Trophoblast cell (in vitro differentiated cells and primary cell): Measurements from ENCODE around the gene ARNT2.

Source experiments
- DNase-seq, 2 donors: peaks; one replicate each; pipeline ENCODE4 v3.0.0-alpha.2; 2016
- H2AFZ ChIP-seq: 2 replicates; pipeline ENCODE4 v1.6.1; 2013; ENCODE audit warnings: low read length, moderate library complexity, mild to moderate bottlenecking; ENCODE audit not compliant: insufficient read depth, poor library complexity
- H2AK5ac ChIP-seq: 2 replicates; pipeline ENCODE4 v1.6.1; 2013; ENCODE audit warnings: mild to moderate bottlenecking, low read length
- H2BK120ac ChIP-seq: 2 replicates; pipeline ENCODE4 v1.6.1; 2013; ENCODE audit warnings: low read length, mild to moderate bottlenecking, moderate library complexity; ENCODE audit not compliant: insufficient read depth, poor library complexity
- H2BK12ac ChIP-seq: 2 replicates; pipeline ENCODE4 v1.6.1; 2013; ENCODE audit warnings: mild to moderate bottlenecking, low read length, moderate library complexity
- H2BK5ac ChIP-seq: 2 replicates; pipeline ENCODE4 v1.6.1; 2013; ENCODE audit warnings: low read length, low read depth, moderate library complexity, mild to moderate bottlenecking; ENCODE audit not compliant: poor library complexity
- H3K14ac ChIP-seq: 2 replicates; pipeline ENCODE4 v1.6.1; 2013; ENCODE audit warnings: mild to moderate bottlenecking, low read length
- H3K18ac ChIP-seq: 2 replicates; pipeline ENCODE4 v1.6.1; 2013; ENCODE audit warnings: mild to moderate bottlenecking, low read length
- H3K23ac ChIP-seq: 2 replicates; pipeline ENCODE4 v1.6.1; 2013; ENCODE audit warnings: low read length
- H3K27ac ChIP-seq: 2 replicates; pipeline ENCODE4 v1.5.1; 2013; ENCODE audit warnings: low read depth, mild to moderate bottlenecking, inconsistent platforms, low read length, moderate library complexity
- H3K27me3 ChIP-seq: 2 replicates; pipeline ENCODE4 v1.6.1; 2013; ENCODE audit warnings: inconsistent platforms, mild to moderate bottlenecking, low read length, moderate library complexity; ENCODE audit not compliant: insufficient read depth
- H3K36me3 ChIP-seq, 2 experiments: 1 replicate in 1 of 2; 2 replicates in 1 of 2; pipeline ENCODE4 v1.6.1; 2013; ENCODE audit warnings: low read length in 2 of 2, mild to moderate bottlenecking in 2 of 2, moderate library complexity in 1 of 2; ENCODE audit not compliant: insufficient read depth in 2 of 2, control insufficient read depth in 1 of 2
- H3K4ac ChIP-seq: 2 replicates; pipeline ENCODE4 v1.6.1; 2013; ENCODE audit warnings: low read depth, mild to moderate bottlenecking, low read length, moderate library complexity
- H3K4me1 ChIP-seq, 2 experiments: 1 replicate in 1 of 2; 2 replicates in 1 of 2; pipeline ENCODE4 v1.6.1; 2013; ENCODE audit warnings: low read length in 2 of 2, mild to moderate bottlenecking in 2 of 2, moderate library complexity in 1 of 2; ENCODE audit not compliant: insufficient read depth in 2 of 2, control insufficient read depth in 1 of 2
- H3K4me2 ChIP-seq: 2 replicates; pipeline ENCODE4 v1.6.1; 2013; ENCODE audit warnings: inconsistent platforms, mild to moderate bottlenecking, low read length, moderate library complexity
- H3K4me3 ChIP-seq: 2 replicates; pipeline ENCODE4 v1.5.1; 2013; ENCODE audit warnings: mild to moderate bottlenecking, low read depth, low read length, inconsistent platforms
- H3K79me1 ChIP-seq: one replicate; pipeline ENCODE4 v1.6.1; 2013; ENCODE audit warnings: low read length
- H3K79me2 ChIP-seq: 2 replicates; pipeline ENCODE4 v1.6.1; 2013; ENCODE audit warnings: low read length, mild to moderate bottlenecking; ENCODE audit not compliant: control insufficient read depth, insufficient read depth, poor library complexity
- H3K9ac ChIP-seq: 2 replicates; pipeline ENCODE4 v1.6.1; 2013; ENCODE audit warnings: mild to moderate bottlenecking, low read length
- H3K9me3 ChIP-seq: 2 replicates; pipeline ENCODE4 v1.6.1; 2013; ENCODE audit warnings: low read depth, mild to moderate bottlenecking, control low read depth, inconsistent platforms, low read length; ENCODE audit not compliant: insufficient read depth
- H4K12ac ChIP-seq: 2 replicates; pipeline ENCODE4 v1.6.1; 2013; ENCODE audit warnings: low read depth, mild to moderate bottlenecking, low read length, moderate library complexity
- H4K8ac ChIP-seq: 2 replicates; pipeline ENCODE4 v1.6.1; 2013; ENCODE audit warnings: low read depth, mild to moderate bottlenecking, low read length, moderate library complexity
- H4K91ac ChIP-seq: one replicate; pipeline ENCODE4 v1.6.1; 2013; ENCODE audit warnings: low read depth, mild to moderate bottlenecking, low read length, moderate library complexity
- WGBS: extraction: QIAGEN DNeasy Blood & Tissue Kit; methylation state at CpG from one replicate; pipeline ENCODE4 v1.1.7; 2013; ENCODE audit warnings: missing lambda C conversion rate; ENCODE audit not compliant: insufficient read length, insufficient coverage; ENCODE audit errors: extremely low coverage; 5-methylcytosine and 5-hydroxymethylcytosine counted together

ARNT2 gene

DNA sequence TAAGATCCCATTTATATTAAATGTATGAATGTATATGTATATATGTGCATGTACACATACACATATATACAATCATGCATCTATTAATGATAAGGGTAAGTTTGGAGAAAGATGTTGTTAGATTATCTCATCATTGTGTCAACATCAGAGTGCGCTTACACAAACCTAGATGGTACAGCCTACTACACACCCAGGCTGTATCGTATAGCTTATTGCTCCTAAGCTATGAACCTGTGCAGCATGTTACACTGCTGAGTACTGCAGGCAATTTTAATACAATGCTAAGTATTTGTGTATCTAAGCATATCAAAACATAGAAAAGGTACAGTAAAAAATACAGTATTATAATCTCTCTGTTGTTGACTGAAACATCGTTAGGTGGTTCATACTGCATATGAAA, 233.6 kb downstream of the ARNT2 start:
- no peak overlapping the region for H2BK5ac ChIP-seq
- no peak overlapping the region for H3K23ac ChIP-seq
- no peaks in the 10 kb centered on the region for H3K79me1 ChIP-seq
- H2AFZ ChIP-seq, result no peak overlapping the region
- WGBS, result no CpG with 5 or more reads among the region's 3 CpGs
- H3K4me2 ChIP-seq, result no peak overlapping the region
- no peak overlapping the region for H3K4ac ChIP-seq
- no peak overlapping the region for H2BK120ac ChIP-seq
- no peaks in the 10 kb centered on the region for H3K27me3 ChIP-seq
- no peak overlapping the region for H4K12ac ChIP-seq
- no peaks in the 10 kb centered on the region for H3K79me2 ChIP-seq
- H4K91ac ChIP-seq, result no peak overlapping the region
- no peaks in the 10 kb centered on the region for H3K36me3 ChIP-seq
- no peak overlapping the region for H2BK12ac ChIP-seq
- H3K27ac ChIP-seq, result no peak overlapping the region
- no peaks in the 10 kb centered on the region for H3K4me1 ChIP-seq
- peaks cover 7% of the 10 kb centered on the region for H3K9me3 ChIP-seq
- no peak overlapping the region for H3K14ac ChIP-seq
- no peak overlapping the region for H2AK5ac ChIP-seq
- H4K8ac ChIP-seq, result no peak overlapping the region
- no peak overlapping the region for H3K9ac ChIP-seq
- no peak overlapping the region for H3K4me3 ChIP-seq
- no peak for DNase-seq
- H3K18ac ChIP-seq, result no peak overlapping the region

DNA sequence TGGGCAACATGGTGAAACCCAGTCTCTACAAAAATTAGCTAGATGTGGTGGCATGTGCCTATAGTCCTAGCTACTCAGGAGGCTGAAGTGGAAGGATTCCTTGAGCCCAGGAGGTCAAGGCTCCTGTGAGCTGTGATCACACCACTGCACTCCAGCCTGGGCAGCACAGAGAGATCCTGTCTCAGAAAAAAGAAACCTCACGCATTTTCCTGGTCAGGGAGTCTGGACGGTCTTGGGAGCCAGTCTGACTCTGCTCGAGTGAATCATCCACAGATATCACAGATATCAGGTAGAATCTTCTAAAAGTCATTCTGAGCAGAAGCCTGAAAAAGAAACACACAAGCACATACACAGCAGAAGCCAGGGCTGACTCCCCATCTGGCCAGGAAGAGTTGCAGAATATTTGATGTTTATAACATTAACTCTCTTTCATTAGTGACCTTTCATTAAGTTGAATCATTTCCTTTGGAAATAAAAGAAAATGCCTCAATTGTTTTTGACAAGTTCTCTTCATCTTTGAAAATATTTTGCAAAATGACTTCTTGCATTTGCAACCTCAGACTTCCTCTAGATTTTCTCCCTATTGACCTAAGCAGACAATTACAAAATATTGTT, 234.5 kb downstream of the ARNT2 start:
- Histone ChIP-seq H3K4me1 (no peaks in the 10 kb centered on the region), H4K8ac (no peak overlapping the region), H2BK120ac (no peak overlapping the region), H3K14ac (no peak overlapping the region), H2AK5ac (no peak overlapping the region), H3K18ac (no peak overlapping the region), H4K12ac (no peak overlapping the region), H2AFZ (no peak overlapping the region), H3K4me3 (no peak overlapping the region), H3K4me2 (no peak overlapping the region), H3K27ac (no peak overlapping the region), H3K79me1 (no peaks in the 10 kb centered on the region), H4K91ac (no peak overlapping the region), H3K4ac (no peak overlapping the region), H3K79me2 (no peaks in the 10 kb centered on the region), H3K9ac (no peak overlapping the region), H2BK12ac (no peak overlapping the region), H3K9me3 (peaks cover 8% of the 10 kb centered on the region), H2BK5ac (no peak overlapping the region), H3K36me3 (no peaks in the 10 kb centered on the region), H3K27me3 (no peaks in the 10 kb centered on the region), H3K23ac (no peak overlapping the region)
- WGBS, result no CpG with 5 or more reads among the region's 3 CpGs
- DNase-seq, result no peak

DNA sequence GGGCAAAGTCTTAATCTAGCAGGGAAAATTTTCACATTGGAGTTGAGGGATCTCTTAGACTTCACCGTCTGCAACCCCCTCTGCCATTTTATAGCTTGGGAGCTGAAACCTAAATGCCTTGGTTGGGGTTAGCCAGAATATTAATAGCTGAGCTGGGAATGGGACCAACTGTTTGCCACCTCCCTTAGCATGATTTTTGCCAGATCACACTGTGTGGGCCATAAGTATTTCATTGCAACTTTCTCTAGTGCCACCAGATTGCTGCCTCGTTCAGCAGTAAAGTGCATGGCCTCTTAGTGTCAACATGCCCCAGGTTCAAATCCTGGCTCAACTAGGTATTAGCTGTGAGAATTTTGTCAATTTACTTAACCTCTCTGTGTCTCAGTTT, 235.0 kb downstream of the ARNT2 start:
- Histone ChIP-seq H3K27me3 (no peaks in the 10 kb centered on the region), H3K27ac (no peak overlapping the region), H3K79me2 (no peaks in the 10 kb centered on the region), H3K18ac (no peak overlapping the region), H3K23ac (no peak overlapping the region), H3K9me3 (peaks cover 8% of the 10 kb centered on the region), H3K79me1 (no peaks in the 10 kb centered on the region), H3K14ac (no peak overlapping the region), H3K9ac (no peak overlapping the region), H2BK5ac (no peak overlapping the region), H2BK120ac (no peak overlapping the region), H4K12ac (no peak overlapping the region), H4K91ac (no peak overlapping the region), H4K8ac (no peak overlapping the region), H2BK12ac (no peak overlapping the region), H2AFZ (no peak overlapping the region), H3K4ac (no peak overlapping the region), H3K4me2 (no peak overlapping the region), H2AK5ac (no peak overlapping the region), H3K36me3 (no peaks in the 10 kb centered on the region), H3K4me1 (no peaks in the 10 kb centered on the region), H3K4me3 (no peak overlapping the region)
- WGBS, result no CpG with 5 or more reads among the region's 2 CpGs
- no peak for DNase-seq

DNA sequence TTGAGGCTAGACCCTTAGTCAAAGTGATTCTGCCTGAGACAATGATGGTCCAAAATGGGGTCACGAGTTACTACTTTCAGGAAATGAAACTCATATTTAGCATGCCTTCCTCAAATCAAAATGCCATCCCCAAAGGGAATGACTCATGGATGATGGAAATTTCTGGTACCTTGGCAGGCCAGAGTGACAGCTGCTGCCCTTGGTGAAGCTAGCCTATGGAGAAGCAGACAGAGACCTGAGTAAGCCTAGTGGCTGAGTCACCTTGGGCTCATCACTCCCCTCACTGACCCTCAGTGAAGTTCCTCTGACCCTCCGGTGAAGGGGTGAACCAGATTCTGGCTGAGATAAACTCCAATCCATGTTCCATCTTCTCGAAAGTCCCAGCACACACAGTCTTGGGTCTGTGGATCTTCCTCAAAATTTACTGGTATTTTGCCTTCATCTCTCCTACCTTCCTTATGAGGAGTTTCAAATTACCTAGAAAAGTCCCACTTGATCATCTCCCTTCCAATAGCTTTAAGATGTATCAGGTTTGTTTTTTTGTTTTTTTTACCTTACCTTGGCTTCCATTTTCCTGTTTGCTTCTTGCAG, 236.4 kb downstream of the ARNT2 start:
- Histone ChIP-seq H4K8ac (no peak overlapping the region), H3K4me1 (no peaks in the 10 kb centered on the region), H2BK12ac (no peak overlapping the region), H3K27ac (no peak overlapping the region), H3K79me1 (no peaks in the 10 kb centered on the region), H3K79me2 (no peaks in the 10 kb centered on the region), H3K23ac (no peak overlapping the region), H3K4me3 (no peak overlapping the region), H3K27me3 (no peaks in the 10 kb centered on the region), H2AK5ac (no peak overlapping the region), H3K14ac (no peak overlapping the region), H3K9ac (no peak overlapping the region), H2BK5ac (no peak overlapping the region), H4K12ac (no peak overlapping the region), H2BK120ac (no peak overlapping the region), H3K36me3 (no peaks in the 10 kb centered on the region), H4K91ac (no peak overlapping the region), H3K9me3 (peaks cover 8% of the 10 kb centered on the region), H3K18ac (no peak overlapping the region), H2AFZ (no peak overlapping the region), H3K4ac (no peak overlapping the region), H3K4me2 (no peak overlapping the region)
- no CpG with 5 or more reads among the region's 3 CpGs for WGBS
- DNase-seq, result no peak
